GM19463 (cell line): Measurements from ENCODE around the gene SGF29.
"Not testable (repeated sequence)": the region's sequence is repeated elsewhere in the genome, so short reads cannot be mapped to it uniquely, and the experiment has no call there.

Source experiments
- ATAC-seq: cut with Tn5 transposase; IDR thresholded peaks from one replicate; pipeline ENCODE4 v1.9.1; 2021; ENCODE audit warnings: mild to moderate bottlenecking, moderate library complexity; ENCODE audit not compliant: unreplicated experiment

The SGF29 gene

DNA sequence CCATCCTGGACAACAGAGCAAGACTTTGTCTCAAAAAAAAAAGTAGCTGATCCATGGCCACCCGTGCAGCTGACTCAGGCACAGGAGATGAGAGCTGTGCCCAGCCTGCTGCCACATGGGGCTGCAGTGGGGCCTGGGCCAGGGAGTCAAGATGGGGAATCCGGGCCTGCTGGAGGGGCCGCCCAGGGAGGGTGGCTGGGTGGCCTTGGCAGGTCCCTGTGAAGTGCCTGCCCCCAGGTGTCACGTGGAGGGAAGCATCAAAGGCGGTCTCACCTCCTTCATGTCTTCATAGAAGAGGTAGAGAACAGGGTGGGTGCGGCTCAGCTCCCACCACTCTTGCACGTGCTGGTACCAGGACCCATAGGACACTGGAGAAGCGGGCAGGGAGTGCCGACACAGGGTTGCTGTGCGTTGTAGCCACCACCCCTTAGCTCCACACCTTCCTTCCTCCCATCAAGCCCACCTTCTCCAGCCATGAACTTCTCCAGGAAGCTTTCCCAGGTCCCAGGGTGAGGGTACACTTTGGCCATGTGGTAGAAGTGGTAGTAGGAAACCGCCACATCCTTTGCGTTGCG lies 39.3 kb downstream of the SGF29 start:
- no peak for ATAC-seq

DNA sequence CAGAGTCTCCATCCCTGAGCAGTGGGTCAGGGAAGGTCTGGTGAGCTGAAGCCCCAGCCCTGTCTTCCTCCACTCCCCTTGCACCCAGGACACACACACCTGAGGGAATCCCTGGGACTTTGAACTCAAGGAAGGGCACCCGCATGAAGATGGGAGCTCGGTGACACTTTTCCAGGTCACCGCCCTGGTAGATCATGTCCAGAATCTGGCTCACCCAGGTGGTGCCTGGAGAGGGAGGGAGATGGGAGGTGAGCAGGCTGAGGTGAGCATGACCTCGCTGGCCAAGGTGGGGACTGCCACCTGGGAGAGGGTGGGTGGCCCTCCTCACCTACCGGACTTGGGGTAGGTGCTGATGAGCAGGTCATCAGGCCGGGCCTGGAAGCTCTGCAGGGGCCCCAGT lies 41.7 kb downstream of the SGF29 start:
- ATAC-seq: not testable (repeated sequence)

DNA sequence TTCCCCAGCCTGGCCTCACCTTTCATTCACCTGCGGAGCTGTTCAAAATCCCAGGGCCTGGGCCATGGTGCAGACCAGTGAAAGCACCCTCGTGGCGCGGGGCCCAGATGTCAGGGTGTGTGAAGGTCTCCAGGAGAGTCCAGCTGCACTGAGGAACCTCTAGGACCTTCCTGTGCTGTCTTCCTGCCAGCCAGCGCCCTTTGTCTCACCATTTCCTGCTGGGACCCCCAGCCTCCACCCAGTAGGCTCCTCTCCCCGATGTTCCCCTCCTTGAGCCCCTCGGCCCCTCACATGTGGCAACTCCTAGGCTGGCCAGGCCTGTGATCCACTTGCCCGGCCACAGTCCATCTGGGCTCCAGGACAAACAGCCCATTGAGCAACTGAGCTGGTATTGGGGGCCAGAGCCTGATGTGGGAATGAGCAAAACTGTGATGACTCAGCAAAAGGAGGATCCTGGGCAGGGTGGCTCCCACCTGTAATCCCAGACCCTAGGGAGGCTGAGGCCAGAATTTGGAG lies 42.5 kb downstream of the SGF29 start:
- no peak for ATAC-seq

DNA sequence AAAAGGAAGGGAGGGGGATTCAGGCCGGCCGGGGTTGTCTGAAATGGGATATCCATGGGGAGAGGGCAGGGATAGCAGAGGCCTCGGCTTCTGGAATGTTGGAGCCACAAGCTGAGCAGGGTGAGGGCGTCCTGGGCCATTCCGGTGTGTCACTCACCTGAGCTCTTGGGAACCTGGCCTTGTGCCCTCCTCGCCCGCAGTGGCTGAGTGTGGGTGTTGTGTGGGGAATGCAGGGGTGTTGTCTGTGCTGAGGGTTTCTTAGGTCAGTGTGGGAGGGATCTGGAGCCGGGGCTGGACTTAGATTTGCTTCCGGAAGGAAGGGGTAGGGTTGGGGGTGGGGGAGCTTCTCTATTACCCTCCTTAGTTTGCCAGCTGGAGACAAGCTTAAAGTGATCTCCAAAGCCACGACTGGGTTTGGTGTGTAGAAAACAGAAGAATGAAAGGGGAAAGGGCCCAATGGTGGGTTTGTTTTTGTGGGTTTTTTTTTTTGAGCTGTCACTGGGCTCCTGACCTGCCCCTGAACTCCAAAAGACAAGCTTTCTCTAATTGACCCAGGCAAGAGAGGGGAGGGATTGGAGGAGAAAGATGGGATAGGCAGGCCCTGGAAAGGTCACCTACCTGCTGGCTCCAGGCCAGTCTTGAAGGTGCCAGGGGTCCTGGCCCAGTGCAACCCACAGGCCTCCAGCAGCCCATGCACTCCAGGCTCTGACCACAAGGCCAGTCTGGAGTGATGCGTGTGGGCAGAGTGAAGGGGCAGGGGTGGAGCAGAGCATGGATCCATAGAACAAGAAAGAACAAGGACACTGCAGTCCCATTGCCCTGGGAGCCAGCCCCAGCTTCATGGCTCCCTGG lies 43.3 kb downstream of the SGF29 start, which contains the start of gene SULT1A2:
Gene SULT1A2 (minus strand): TSS at position 211 of the 852 bp plus-strand sequence. CDS start 1,120 bp downstream, outside the sequence.
- no peak for ATAC-seq

DNA sequence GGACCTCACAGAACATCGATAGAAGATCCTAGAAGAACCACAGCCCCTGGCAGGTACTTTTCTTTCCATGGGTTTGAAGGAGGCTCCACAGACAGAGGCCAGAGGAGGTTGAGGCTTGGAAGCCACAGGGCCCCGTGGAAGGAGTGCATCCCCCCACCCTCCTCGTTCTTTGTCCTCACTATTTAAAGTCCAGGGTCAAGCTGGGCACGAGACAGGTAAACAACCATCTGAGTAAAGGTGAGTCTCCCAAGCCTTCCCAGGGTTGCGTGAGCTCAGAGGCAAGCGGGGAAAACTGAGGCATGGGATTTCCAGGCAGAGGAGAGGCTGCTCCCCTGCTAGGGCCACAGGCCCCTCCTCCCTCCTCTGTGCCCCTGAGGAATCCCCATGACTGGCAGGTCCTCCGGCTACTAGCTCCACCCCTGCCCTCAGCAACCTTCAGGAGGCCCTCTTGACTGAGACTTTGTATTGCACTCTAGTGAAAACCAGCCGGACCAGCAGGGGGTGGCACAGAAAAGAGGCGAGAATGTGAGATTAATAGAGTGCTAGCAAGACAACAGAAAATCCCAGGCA lies 44.1 kb downstream of the SGF29 start:
- no peak for ATAC-seq

DNA sequence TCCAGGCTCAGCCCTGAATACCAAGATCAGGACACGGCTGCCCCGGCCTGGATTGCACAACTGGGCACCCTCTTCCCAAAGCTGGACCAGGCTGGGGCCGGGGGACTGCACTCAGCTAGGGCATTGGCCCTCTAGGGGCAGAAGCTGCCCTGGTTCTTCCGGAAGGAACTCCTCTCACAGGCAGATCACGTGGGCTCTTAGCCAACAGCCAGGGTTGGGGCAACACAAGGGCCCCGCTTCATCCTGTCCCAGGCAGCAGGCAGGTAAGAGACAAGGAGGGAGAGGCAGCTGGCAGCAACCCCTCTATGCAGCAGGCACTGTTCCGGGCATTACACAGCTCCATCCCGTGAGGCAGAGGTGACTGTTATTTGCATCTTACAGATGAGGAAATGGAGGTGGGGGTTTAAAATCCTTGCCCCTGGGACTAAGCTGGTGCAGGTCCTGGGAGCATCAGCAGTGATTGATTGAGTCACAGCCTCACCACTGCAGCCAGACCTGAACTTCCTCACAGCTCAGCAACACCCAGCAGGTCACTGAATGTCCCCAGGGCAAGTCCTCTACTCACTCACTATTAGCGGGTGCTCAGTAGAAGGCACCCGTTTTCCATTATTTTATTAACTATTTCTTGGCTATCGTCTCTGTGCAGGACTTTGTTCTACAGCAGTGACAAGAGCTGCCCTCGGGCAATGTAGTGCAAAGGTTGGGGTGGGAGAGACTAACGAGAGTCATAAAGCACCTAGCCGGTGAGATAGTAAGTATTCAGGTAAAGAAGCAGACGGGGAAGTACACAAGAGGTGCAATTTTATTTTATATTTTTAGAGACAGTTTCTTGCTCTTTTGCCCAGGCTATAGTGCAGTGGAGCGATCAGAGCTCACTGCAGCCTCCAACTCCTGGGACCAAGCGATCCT lies 45.9 kb downstream of the SGF29 start:
- ATAC-seq: not testable (repeated sequence)

DNA sequence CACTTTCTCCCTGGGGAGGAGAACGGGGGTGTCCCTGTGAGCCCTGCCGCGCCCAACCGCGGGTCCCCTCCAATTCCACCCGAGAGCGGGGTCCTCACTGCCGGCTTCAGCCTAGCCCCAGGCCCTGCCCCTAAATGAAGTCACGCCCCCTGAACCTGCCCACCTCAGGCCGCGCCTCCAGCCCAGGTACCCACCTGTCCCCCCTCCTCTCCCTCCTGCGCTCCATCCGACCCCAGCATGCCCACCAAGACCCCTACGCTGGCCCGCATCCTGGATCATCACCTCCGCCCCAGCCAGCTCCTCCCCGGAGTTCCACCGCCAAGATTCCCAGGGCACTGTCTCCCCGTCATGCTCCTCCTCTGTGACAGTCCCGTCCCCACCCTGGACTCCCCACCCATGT lies 47.2 kb downstream of the SGF29 start:
- ATAC-seq: not testable (repeated sequence)

DNA sequence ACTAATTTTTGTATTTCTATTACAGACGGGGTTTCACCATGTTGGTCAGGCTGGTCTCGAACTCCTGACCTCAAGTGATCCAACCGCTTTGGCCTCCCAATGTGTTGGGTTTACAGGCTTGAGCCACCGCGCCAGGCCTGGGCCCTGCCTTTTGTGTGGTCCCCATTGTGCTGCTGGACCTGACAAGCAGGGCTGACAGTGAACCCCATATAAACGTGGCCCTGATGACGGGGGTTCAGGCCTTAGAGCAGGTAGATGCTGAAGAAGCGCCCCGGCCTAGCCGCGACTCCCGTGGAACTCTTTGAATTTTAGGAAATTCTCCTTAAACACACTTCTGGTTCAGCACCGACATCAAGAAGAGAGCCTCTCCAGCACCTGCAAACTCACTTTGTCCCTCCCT lies 47.9 kb downstream of the SGF29 start:
- not testable (repeated sequence) for ATAC-seq

DNA sequence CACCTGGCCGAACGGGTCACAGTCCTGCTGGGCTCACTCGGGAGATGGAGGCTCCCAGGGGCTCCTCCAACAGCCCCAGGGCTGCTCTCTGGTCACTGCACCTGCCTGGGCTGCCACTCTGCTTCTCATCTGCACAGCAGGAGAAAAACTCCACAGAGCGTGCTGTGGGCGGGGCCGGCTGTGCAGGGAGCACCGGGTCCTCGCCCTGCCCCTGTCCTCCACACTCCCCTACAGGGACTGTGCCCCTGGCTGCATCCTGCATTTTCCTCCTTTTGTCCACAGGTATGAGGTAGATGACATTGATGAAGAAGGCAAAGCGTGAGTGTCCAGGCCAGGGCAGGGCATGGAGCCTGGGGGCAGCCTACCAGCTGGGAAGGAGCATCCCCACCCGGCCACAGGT lies 48.3 kb downstream of the SGF29 start:
- ATAC-seq: not testable (repeated sequence)

DNA sequence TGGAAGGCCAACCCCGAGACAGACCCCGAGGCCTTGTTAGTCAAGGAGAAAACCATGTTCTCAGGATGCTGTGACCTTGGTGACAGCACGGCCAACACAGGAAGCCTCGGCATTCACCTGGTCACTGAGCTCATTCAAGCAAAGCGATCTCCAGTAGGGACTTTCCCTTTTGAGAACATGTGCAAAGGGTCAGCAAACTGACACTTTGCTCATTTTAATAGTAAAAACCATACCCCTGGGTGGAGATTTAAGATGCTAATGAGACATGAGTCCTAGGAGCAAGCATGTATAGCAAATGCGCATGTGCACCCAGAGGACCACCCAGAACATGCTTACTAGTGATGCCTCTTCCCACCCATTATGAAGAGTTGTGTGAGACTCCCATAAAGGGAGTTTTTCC lies 48.8 kb downstream of the SGF29 start:
- ATAC-seq: no peak

DNA sequence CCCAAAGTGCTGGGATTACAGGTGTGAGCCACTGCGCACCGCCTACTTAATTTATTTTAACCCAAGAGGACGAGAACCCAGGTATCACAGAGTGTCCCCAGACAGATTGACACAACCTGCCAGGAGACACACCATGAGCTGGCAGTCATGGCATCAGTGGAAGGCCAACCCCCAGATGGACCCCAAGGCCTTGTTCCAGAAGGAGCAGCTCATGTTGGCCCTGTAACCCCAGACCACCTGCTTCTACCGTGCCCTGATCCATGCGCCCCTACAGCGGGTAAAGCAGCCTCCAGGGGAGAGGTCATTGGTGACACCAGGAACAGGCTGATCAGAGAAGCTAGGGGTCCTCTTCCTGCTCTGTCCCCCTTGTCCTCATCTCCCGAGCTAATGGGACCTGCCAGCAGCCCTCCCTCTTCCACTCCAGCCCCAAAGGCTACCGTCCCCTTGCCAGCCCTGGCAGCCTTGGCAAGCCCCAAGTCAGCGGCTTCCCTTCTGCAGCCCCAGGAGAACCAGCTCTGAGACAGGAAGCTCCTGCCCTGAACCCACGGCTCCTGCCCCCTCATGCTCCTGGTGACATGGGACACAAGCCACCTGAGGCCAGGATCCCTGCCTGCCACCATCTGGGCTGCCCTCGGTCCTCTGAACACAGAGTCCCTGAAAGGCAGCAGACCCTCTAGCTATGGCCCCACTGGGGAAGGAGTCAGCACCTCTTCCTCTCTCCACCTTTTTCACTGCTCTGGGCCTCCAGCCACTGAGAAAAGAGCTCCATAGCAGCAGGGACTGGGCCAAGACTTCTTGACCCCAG lies 49.9 kb downstream of the SGF29 start:
- ATAC-seq: no peak

DNA sequence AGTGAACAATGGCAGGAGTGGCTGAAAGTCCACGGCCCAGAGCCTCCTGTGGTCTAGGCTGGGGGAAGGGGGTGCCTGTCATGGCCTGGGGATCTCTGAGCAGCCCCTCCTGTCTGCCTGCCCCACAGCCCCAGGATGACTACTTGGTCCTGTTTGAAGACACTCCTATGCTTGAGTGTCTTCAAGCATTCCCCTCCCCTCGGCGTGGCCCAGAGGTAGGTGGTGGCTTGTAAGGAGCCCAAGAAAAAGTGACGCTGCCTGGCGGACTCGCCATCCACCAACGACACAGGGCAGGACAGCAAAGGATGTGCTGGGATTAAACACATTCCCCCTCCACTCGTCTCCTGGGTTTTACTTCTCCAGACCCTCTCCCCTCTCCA lies 50.5 kb downstream of the SGF29 start:
- no peak for ATAC-seq

DNA sequence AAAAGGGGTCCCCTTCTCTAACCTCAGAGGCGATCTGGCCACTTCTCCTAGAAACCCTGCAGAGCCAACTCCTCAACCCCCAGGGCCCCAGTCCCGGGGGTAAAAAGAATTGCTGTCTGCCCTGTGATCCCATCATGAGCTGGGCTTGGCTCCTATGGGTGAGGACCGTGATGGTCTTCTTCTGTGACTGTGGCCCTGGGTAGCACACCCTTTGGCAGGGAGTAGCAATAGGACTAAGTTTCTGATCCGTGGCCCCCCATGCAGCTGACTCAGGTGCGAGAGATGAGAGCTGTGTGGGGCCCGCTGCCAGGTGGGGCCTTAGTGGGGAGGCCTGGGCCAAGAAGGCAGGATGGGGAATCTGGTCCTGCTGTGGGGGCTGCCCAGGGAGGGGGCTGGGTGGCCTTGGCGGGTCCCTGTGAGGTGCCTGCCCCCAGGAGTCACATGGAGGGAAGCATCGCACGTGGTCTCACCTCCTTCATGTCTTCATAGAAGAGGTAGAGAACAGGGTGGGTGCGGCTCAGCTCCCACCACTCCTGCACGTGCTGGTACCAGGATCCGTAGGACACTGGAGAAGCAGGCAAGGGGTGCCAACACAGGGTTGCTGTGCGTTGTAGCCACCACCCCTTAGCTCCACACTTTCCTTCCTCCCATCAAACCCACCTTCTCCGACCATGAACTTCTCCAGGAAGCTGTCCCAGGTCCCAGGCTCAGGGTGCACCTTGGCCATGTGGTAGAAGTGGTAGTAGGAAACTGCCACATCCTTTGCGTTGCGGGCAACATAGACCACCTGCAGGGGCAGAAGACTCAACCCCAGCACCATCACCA lies 52.8 kb downstream of the SGF29 start:
- ATAC-seq: no peak

DNA sequence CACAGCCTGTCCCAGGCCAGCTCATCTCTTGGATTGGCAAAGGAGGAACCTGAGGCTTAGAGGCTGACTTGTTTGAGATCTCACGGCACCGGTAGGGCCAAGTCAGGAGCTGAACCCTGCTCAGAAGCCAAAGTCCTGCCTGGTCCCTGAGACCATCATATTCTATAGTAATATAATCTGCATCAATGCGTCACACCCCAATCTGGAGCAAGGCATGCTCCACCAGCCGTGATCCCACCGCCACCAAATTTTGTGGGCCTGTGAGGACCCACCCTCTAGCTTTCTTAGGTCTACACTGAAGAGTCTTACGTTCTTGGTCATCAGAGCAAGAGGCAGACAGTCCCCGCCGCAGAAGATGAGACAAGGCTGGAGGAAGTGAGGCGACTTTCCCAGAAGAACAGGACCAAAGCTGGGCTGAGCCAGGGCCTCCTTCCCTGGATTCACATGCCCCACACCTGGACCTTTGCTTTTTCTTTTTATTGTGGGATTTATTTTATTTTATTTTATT lies 53.5 kb downstream of the SGF29 start:
- no peak for ATAC-seq

DNA sequence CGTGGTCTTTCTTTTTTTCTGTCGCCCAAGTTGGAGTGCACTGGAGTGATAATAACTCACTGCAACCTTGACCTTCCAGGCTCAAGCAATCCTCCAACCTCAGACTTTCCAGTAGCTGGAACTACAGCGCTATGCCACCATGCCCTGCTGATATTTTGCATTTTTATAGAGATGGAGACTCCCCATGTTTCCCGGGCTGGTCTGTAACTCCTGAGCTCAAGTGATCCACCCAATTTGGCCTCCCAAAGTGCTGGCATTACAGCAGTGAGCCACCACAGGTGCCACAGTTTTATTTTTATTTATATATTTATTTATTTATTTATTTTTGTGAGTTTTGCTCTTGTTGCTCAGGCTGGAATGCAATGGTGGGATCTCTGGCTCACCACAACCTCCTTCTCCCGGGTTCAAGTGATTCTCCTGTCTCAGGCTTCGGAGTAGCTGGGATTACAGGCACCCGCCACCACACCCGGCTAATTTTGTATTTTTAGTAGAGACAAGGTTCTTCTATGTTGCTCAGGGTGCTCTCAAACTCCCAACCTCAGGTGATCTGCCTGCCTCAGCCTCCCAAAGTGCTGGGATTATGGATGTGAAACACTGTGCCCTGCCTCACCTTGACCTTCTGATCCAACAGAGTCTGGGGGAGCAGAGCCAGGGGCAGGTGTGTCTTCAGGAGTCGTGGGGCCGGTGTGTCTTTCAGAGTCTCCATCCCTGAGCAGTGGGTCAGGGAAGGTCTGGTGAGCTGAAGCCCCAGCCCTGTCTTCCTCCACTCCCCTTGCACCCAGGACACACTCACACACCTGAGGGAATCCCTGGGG lies 54.2 kb downstream of the SGF29 start:
- ATAC-seq: not testable (repeated sequence)

DNA sequence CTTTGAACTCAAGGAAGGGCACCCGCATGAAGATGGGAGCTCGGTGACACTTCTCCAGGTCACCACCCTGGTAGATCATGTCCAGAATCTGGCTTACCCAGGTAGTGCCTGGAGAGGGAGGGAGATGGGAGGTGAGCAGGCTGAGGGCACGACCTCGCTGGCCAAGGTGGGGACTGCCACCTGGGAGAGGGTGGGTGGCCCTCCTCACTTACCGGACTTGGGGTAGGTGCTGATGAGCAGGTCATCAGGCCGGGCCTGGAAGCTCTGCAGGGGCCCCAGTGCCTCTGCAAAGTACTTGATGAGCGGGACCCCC lies 54.7 kb downstream of the SGF29 start:
- ATAC-seq: not testable (repeated sequence)

DNA sequence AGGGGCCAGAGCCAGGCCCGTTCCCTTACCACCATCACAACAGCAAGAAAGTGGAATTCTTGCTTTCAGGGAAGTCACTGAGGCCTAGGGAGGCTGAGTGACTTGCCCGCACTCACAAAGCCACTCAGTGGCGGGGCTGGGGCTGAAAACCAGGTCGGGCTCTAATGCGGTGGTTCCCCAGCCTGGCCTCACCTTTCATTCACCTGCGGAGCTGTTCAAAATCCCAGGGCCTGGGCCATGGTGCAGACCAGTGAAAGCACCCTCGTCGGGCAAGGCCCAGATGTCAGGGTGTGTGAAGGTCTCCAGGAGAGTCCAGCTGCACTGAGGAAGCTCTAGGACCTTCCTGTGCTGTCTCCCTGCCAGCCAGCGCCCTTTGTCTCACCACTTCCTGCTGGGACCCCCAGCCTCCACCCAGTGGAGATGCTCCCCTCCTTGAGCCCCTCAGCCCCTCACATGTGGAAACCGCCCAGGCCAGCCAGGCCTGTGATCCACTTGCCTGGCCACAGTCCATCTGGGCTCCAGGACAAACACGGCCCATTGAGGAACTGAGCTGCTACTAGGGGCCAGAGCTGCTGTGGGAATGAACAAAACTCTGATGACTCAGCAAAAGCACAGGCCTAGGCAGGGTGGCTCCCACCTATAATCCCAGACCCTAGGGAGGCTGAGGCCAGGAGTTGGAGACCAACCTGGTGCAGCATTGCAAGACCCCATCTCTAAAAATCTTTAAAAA lies 55.3 kb downstream of the SGF29 start:
- not testable (repeated sequence) for ATAC-seq
